ENCODE results near the gene ECPAS. TPM values are rescaled to one million over a fixed set of nuclear protein-coding genes. Genes with fewer than 3 reads are reported as not detected.
"Not testable (repeated sequence)": the region's sequence is repeated elsewhere in the genome, so short reads cannot be mapped to it uniquely, and the experiment has no call there.

ECPAS gene
- polyA plus RNA-seq, 1 donor (not counting 4 experiments of a cell fraction or from before 2014, with no cell fraction given), result 53.5 TPM

GRCh38 chr9:111501005-111501562, 16.9 kb upstream of the ECPAS start:
- Histone ChIP-seq H2AFZ (ENCODE audit: control insufficient read depth, low read length) (no peak overlapping the region), H3K9me1 (ENCODE audit: control insufficient read depth, extremely low read depth, insufficient read depth, low read length) (no peaks in the 10 kb centered on the region), H3K27me3 (ENCODE audit: control insufficient read depth, extremely low read depth, insufficient read depth, low read length) (no peaks in the 10 kb centered on the region), H3K4me3 (ENCODE audit: control insufficient read depth in 2 of 3, extremely low read depth in 1 of 3, insufficient read depth in 2 of 3, low read depth in 1 of 3, low read length in 3 of 3) (no peak overlapping the region), H3K4me1 (ENCODE audit: control insufficient read depth, extremely low read depth, insufficient read depth, low read length) (no peaks in the 10 kb centered on the region), H3K79me2 (ENCODE audit: control insufficient read depth, insufficient read depth, low read length) (no peaks in the 10 kb centered on the region), H4K20me1 (ENCODE audit: control insufficient read depth, extremely low read depth, insufficient read depth, low read length) (no peaks in the 10 kb centered on the region), H3K27ac (ENCODE audit: control insufficient read depth, insufficient read depth, low read length) (no peak overlapping the region), H3K4me2 (ENCODE audit: control insufficient read depth, extremely low read depth, insufficient read depth, low read depth, low read length) (no peak overlapping the region), H3K9ac (ENCODE audit: control insufficient read depth, extremely low read depth, insufficient read depth, low read length) (no peak overlapping the region), H3K9me3 (ENCODE audit: control insufficient read depth, low read depth, low read length) (no peaks in the 10 kb centered on the region), H3K36me3 (ENCODE audit: control insufficient read depth in 2 of 2, extremely low read depth in 1 of 2, insufficient read depth in 2 of 2, low read length in 2 of 2) (no peaks in the 10 kb centered on the region)
- no peak for FAIRE-seq
- dilution Hi-C loops (cut with MboI; ENCODE audit: extremely low pct_ligation_motif_present, low sequenced_read_pairs), result no loop called here
- DNase-seq (ENCODE audit: low read depth, low spot score), result no peak
- TF ChIP-seq CTCF (optimal IDR thresholded peaks at IDR 0.05 in 1 of 3, IDR thresholded peaks at IDR 0.05 in 1 of 3, conservative IDR thresholded peaks at IDR 0.05 in 1 of 3; ENCODE audit: extremely low read depth in 1 of 3, insufficient read depth in 2 of 3, low read length in 3 of 3) (no peak), EZH2 (IDR thresholded peaks at IDR 0.05; ENCODE audit: low read length) (no peak)

- dilution Hi-C loops (cut with MboI; ENCODE audit: extremely low pct_ligation_motif_present, low sequenced_read_pairs); FAIRE-seq; H3K27ac ChIP-seq (ENCODE audit: control insufficient read depth, insufficient read depth, low read length); H3K4me2 ChIP-seq (ENCODE audit: control insufficient read depth, extremely low read depth, insufficient read depth, low read depth, low read length); H3K79me2 ChIP-seq (ENCODE audit: control insufficient read depth, insufficient read depth, low read length); H3K9me3 ChIP-seq (ENCODE audit: control insufficient read depth, low read depth, low read length); H3K9me1 ChIP-seq (ENCODE audit: control insufficient read depth, extremely low read depth, insufficient read depth, low read length); H3K9ac ChIP-seq (ENCODE audit: control insufficient read depth, extremely low read depth, insufficient read depth, low read length); DNase-seq (ENCODE audit: low read depth, low spot score); H3K36me3 ChIP-seq (ENCODE audit: control insufficient read depth in 2 of 2, extremely low read depth in 1 of 2, insufficient read depth in 2 of 2, low read length in 2 of 2); H3K4me1 ChIP-seq (ENCODE audit: control insufficient read depth, extremely low read depth, insufficient read depth, low read length); H3K27me3 ChIP-seq (ENCODE audit: control insufficient read depth, extremely low read depth, insufficient read depth, low read length); H2AFZ ChIP-seq (ENCODE audit: control insufficient read depth, low read length); H3K4me3 ChIP-seq (ENCODE audit: control insufficient read depth in 2 of 3, extremely low read depth in 1 of 3, insufficient read depth in 2 of 3, low read depth in 1 of 3, low read length in 3 of 3); H4K20me1 ChIP-seq (ENCODE audit: control insufficient read depth, extremely low read depth, insufficient read depth, low read length): not testable (repeated sequence)
Observed at GRCh38 chr9:111497196-111497595, 13.0 kb upstream of the ECPAS start.

GRCh38 chr9:111484572-111484894, 350 bp upstream of the ECPAS start:
- H3K9ac ChIP-seq (ENCODE audit: control insufficient read depth, extremely low read depth, insufficient read depth, low read length), result peak overlapping the region; percentile 94
- peak overlapping the region; percentile 87 to 93 (median 93) for H3K4me3 ChIP-seq (ENCODE audit: control insufficient read depth in 2 of 3, extremely low read depth in 1 of 3, insufficient read depth in 2 of 3, low read depth in 1 of 3, low read length in 3 of 3)
- H3K4me1 ChIP-seq (ENCODE audit: control insufficient read depth, extremely low read depth, insufficient read depth, low read length), result peaks cover 8% of the 10 kb centered on the region
- no peaks in the 10 kb centered on the region for H3K27me3 ChIP-seq (ENCODE audit: control insufficient read depth, extremely low read depth, insufficient read depth, low read length)
- no peak for TF ChIP-seq CTCF (optimal IDR thresholded peaks at IDR 0.05 in 1 of 3, IDR thresholded peaks at IDR 0.05 in 1 of 3, conservative IDR thresholded peaks at IDR 0.05 in 1 of 3; ENCODE audit: extremely low read depth in 1 of 3, insufficient read depth in 2 of 3, low read length in 3 of 3)
- TF ChIP-seq EZH2 (IDR thresholded peaks at IDR 0.05; ENCODE audit: low read length), result no peak
- no peaks in the 10 kb centered on the region for H3K9me1 ChIP-seq (ENCODE audit: control insufficient read depth, extremely low read depth, insufficient read depth, low read length)
- H3K79me2 ChIP-seq (ENCODE audit: control insufficient read depth, insufficient read depth, low read length), result peaks cover 39% of the 10 kb centered on the region
- FAIRE-seq (no peak), DNase-seq (ENCODE audit: low read depth, low spot score) (no peak)
- H3K36me3 ChIP-seq (ENCODE audit: control insufficient read depth in 2 of 2, extremely low read depth in 1 of 2, insufficient read depth in 2 of 2, low read length in 2 of 2), result no peaks in the 10 kb centered on the region
- H2AFZ ChIP-seq (ENCODE audit: control insufficient read depth, low read length), result peak overlapping the region; percentile 96
- peak overlapping the region; percentile 84 for H3K27ac ChIP-seq (ENCODE audit: control insufficient read depth, insufficient read depth, low read length)
- dilution Hi-C loops (cut with MboI; ENCODE audit: extremely low pct_ligation_motif_present, low sequenced_read_pairs), result no loop called here
- peak overlapping the region; percentile 95 for H3K4me2 ChIP-seq (ENCODE audit: control insufficient read depth, extremely low read depth, insufficient read depth, low read depth, low read length)
- no peaks in the 10 kb centered on the region for H3K9me3 ChIP-seq (ENCODE audit: control insufficient read depth, low read depth, low read length)
- H4K20me1 ChIP-seq (ENCODE audit: control insufficient read depth, extremely low read depth, insufficient read depth, low read length), result peaks cover 6% of the 10 kb centered on the region
